CD4-positive, CD25-positive, alpha-beta regulatory T cell (primary cell): ENCODE results near the gene RBM34. TPM values are rescaled to one million over a fixed set of nuclear protein-coding genes. Genes with fewer than 3 reads are reported as not detected.
A peak's percentile ranks its signal among the peaks of the same experiment; 100 is the strongest.

Experiments
- ATAC-seq, 2 donors: fragments of 150-1000 bp; cut with Tn5 transposase; one replicate each; pipeline ENCODE4 v1.10.0; 2021; ENCODE audit warnings: low read depth in 2 of 2, moderate number of reproducible peaks in 2 of 2, moderate library complexity in 1 of 2
- DNase-seq, 3 donors: peaks; one replicate each; pipeline versions ENCODE4 v3.0.0 to v3.0.0-alpha.2; 2012 to 2022; ENCODE audit warnings: mixed read lengths in 1 of 3
- H3K27ac ChIP-seq: one replicate; pipeline ENCODE4 v1.7.0; 2013; ENCODE audit warnings: mild to moderate bottlenecking, low read length; ENCODE audit not compliant: insufficient read depth, poor library complexity, severe bottlenecking
- H3K27me3 ChIP-seq: one replicate; pipeline ENCODE4 v1.7.0; 2013; ENCODE audit warnings: low read length; ENCODE audit not compliant: control insufficient read depth, insufficient read depth
- H3K36me3 ChIP-seq: one replicate; pipeline ENCODE4 v1.7.0; 2013; ENCODE audit warnings: mild to moderate bottlenecking, low read length, moderate library complexity; ENCODE audit not compliant: control insufficient read depth, insufficient read depth
- H3K4me1 ChIP-seq: 2 replicates; pipeline ENCODE4 v1.7.0; 2013; ENCODE audit warnings: mild to moderate bottlenecking, low read length; ENCODE audit not compliant: insufficient read depth, control insufficient read depth, poor library complexity, severe bottlenecking
- H3K4me3 ChIP-seq: one replicate; pipeline ENCODE4 v1.7.0; 2013; ENCODE audit warnings: low read depth, mild to moderate bottlenecking, low read length, moderate library complexity
- H3K9me3 ChIP-seq, 2 experiments: 1 replicate in 1 of 2; 2 replicates in 1 of 2; pipeline ENCODE4 v1.7.0; 2013; ENCODE audit warnings: low read length in 2 of 2, mild to moderate bottlenecking in 1 of 2, moderate library complexity in 1 of 2; ENCODE audit not compliant: control insufficient read depth in 2 of 2
- H3K27ac Mint-ChIP-seq, 3 donors: one replicate each; pipeline ENCODE4 v1.8.0; 2020 to 2022; ENCODE audit warnings: mild to moderate bottlenecking in 3 of 3, mixed read lengths in 3 of 3, moderate library complexity in 2 of 3
- H3K27me3 Mint-ChIP-seq: one replicate; pipeline ENCODE4 v1.8.0; 2022; ENCODE audit warnings: mild to moderate bottlenecking, mixed read lengths
- H3K36me3 Mint-ChIP-seq: one replicate; pipeline ENCODE4 v1.8.0; 2020; ENCODE audit warnings: mixed read lengths
- H3K4me1 Mint-ChIP-seq, 4 donors: one replicate each; pipeline ENCODE4 v1.8.0; 2020 to 2022; ENCODE audit warnings: mixed read lengths in 4 of 4, mild to moderate bottlenecking in 1 of 4
- H3K4me3 Mint-ChIP-seq, 4 donors: one replicate each; pipeline ENCODE4 v1.8.0; 2020 to 2022; ENCODE audit warnings: mild to moderate bottlenecking in 4 of 4, mixed read lengths in 4 of 4, moderate library complexity in 3 of 4
- H3K9me3 Mint-ChIP-seq, 7 donors: one replicate each; pipeline ENCODE4 v1.8.0; 2020 to 2022; ENCODE audit warnings: mixed read lengths in 7 of 7, mild to moderate bottlenecking in 3 of 7, moderate library complexity in 2 of 7
- polyA plus RNA-seq, 4 donors: library from polyadenylated mRNA; unstranded; fragments of 300-500 nt; fragmentation: Illumina TruSeq; gene quantifications; one replicate each; pipeline ENCODE4 v1.2.3, GENCODE V29; 2021
- total RNA-seq: library from RNA; stranded (reverse); gene quantifications from one replicate; pipeline ENCODE4 v1.2.3, GENCODE V29; 2022

The RBM34 gene
- total and polyA plus RNA-seq, 5 donors from 2014 or later: 68.9 to 175 (median 70.6) TPM

DNA sequence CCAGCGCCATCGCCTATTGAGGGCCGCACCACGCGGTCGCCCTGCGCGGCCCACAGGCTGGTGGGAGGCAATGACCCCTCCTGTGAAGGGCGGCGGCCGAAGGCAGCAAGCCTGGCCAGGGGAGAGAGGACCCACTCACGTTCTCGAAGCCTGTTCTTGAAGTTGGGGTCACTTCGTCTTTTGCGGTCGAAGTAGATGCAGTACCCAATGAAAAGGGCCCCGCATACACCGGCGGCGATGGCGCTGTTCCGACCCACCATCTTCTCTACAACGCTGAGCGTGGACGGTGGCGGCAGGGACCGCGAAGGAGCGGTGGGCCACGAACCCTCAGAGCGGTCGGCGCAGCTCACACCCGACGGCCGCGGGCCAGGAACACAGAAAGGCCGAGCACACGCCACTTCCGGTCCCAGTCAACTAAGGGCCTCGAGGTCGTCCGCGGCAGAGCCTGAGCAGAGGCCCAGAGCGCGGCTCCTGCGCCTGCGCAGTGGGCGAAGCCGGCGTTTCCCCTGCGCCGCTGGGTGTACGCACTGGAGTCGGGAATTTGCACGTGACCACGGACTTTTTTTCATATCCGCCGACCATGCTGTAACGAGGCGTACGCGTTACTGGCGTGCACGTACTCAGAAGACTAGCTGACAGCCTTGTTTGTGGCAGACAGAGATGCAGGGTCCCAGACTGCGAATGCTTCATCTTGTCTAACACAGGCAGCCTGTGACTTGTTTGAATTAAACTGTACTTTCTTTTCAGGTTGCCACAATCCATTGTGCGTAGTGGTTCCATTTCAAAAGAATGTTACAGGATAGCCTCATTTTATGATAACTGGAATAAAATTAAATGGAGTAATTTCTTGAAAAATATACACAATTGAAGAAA lies 32.4 kb downstream of the RBM34 start, which contains the start of gene TOMM20:
TOMM20 (minus strand) TSS at position 382 of the 873 bp plus-strand sequence; CDS start at position 260, 122 bp downstream.
- no peaks in the 10 kb centered on the region for H3K27me3 ChIP-seq
- peak; percentile 92 to 98 (median 96) for DNase-seq
- Mint-ChIP-seq H3K4me3 (peak within 1 kb of the TSS; percentile 91 to 99 (median 98)), H3K27ac (peak within 1 kb of the TSS; percentile 98 to 99 (median 99)), H3K4me1 (peaks cover 18 to 48% (median 33%) of the 10 kb centered on the region in 4 donors), H3K9me3 (no peaks in the 10 kb centered on the region), H3K27me3 (peaks cover 5% of the 10 kb centered on the region), H3K36me3 (peaks cover 16% of the 10 kb centered on the region)
- peaks cover 32% of the 10 kb centered on the region for H3K4me1 ChIP-seq
- no peaks in the 10 kb centered on the region for H3K9me3 ChIP-seq
- H3K27ac ChIP-seq: peak within 1 kb of the TSS; percentile 93
- ATAC-seq: peak; percentile 94 to 95
- H3K36me3 ChIP-seq: peaks cover 19% of the 10 kb centered on the region
- H3K4me3 ChIP-seq: peak within 1 kb of the TSS; percentile 92

DNA sequence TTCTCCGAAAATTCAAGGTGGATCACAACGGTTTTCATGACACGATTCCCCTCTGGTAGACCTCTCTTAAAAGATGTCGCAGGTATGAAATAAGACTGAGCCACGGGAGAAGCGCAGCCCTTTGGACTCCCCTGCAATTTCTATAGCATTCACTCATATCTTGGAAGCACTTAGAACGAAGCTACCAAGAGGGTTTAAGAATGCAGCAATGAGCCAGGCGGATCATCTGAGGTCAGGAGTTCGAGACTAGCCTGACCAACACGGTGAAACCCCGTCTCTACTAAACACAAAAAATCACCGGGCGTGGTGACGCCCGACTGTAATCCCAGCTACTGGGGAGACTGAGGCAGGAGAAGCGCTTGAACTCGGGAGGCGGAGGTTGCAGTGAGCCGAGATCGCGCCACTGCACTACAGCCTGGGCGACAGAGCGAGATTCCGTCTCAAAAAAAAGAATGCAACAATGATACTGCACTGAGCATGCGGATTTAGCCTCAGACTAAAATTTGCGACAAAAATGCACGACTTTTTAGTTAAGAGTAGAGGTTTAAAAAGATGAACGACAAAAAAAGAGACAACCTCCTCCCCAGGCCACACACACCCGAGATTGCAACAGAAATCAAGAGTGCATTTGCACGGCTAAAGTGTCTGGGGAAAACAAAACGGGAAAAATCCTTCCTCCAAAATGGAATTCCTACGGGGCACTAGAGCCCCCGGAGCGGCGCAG lies 33.2 kb downstream of the RBM34 start:
- Histone ChIP-seq H3K9me3 (no peaks in the 10 kb centered on the region), H3K27ac (peak overlapping the region; percentile 93), H3K4me3 (peak overlapping the region; percentile 92), H3K36me3 (peaks cover 16% of the 10 kb centered on the region), H3K4me1 (peaks cover 40% of the 10 kb centered on the region), H3K27me3 (no peaks in the 10 kb centered on the region)
- no peaks in the 10 kb centered on the region for H3K9me3 Mint-ChIP-seq
- H3K27ac Mint-ChIP-seq: peak overlapping the region; percentile 98 to 99 (median 99)
- peaks cover 5% of the 10 kb centered on the region for H3K27me3 Mint-ChIP-seq
- DNase-seq: peak in 1 of 3 donors; percentile 25
- peak overlapping the region; percentile 91 to 99 (median 98) for H3K4me3 Mint-ChIP-seq
- no peak for ATAC-seq
- H3K36me3 Mint-ChIP-seq: peaks cover 15% of the 10 kb centered on the region
- H3K4me1 Mint-ChIP-seq: peaks cover 22 to 56% (median 40%) of the 10 kb centered on the region in 4 donors

DNA sequence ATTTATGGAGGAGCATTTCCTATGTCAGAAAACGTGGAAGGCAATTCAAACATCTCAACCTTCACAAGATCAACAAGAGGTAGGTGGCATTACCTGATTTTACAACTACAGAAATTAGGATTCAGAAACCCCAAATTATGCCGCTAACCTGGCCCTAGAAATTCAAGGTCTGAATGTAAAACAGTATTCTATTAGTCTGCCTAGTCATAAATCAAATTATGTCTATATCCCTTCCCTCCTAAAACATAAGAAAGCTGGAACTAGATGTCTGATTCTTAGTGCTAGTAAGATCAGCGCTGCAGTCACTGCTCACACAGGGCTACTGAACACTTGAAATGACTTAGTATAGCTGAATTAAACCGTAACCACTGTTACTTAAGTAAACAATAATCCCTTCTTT lies 33.8 kb downstream of the RBM34 start:
- peak overlapping the region; percentile 93 for H3K27ac ChIP-seq
- H3K4me1 Mint-ChIP-seq: peaks cover 22 to 63% (median 45%) of the 10 kb centered on the region in 4 donors

DNA sequence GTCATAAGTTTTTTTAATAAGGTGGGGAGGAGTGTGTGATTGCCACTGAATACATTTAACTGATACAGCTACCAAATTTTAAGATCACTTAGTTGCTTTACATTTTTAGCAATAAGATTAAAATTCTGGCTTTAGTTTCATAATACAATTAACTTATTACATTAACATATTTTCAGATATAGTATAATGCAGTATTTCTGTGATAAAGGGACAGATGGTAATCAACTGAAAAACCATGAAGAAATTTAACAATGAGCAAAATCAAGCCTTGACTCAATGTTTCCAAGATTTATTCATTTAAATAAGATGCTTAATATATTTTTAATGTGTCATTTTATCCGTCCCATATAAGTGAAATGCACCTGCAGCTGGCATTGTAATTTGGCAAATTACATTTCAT lies 36.4 kb downstream of the RBM34 start:
- H3K4me1 Mint-ChIP-seq: peaks cover 29 to 74% (median 50%) of the 10 kb centered on the region in 4 donors
- Histone ChIP-seq H3K36me3 (peaks cover 25% of the 10 kb centered on the region), H3K9me3 (no peaks in the 10 kb centered on the region), H3K27me3 (no peaks in the 10 kb centered on the region), H3K27ac (peak overlapping the region; percentile 29), H3K4me3 (peak overlapping the region; percentile 29), H3K4me1 (peaks cover 48% of the 10 kb centered on the region)
- peaks cover 5% of the 10 kb centered on the region for H3K27me3 Mint-ChIP-seq
- H3K4me3 Mint-ChIP-seq: peak overlapping the region; percentile 49 to 87 (median 68)
- no peaks in the 10 kb centered on the region for H3K9me3 Mint-ChIP-seq
- ATAC-seq (no peak), DNase-seq (no peak)
- peaks cover 21% of the 10 kb centered on the region for H3K36me3 Mint-ChIP-seq
- H3K27ac Mint-ChIP-seq: peak overlapping the region in 1 of 3 donors; percentile 45

More for the DNA sequence above, 33.8 kb downstream of the RBM34 start:
- Histone ChIP-seq H3K4me3 (peak overlapping the region; percentile 92), H3K9me3 (no peaks in the 10 kb centered on the region), H3K36me3 (peaks cover 11% of the 10 kb centered on the region), H3K27me3 (no peaks in the 10 kb centered on the region), H3K4me1 (peaks cover 47% of the 10 kb centered on the region)
- H3K9me3 Mint-ChIP-seq: no peaks in the 10 kb centered on the region
- H3K36me3 Mint-ChIP-seq: peaks cover 14% of the 10 kb centered on the region
- DNase-seq (no peak), ATAC-seq (no peak)
- peaks cover 5% of the 10 kb centered on the region for H3K27me3 Mint-ChIP-seq
- H3K27ac Mint-ChIP-seq: peak overlapping the region; percentile 98 to 99 (median 99)
- peak overlapping the region; percentile 91 to 99 (median 98) for H3K4me3 Mint-ChIP-seq

DNA sequence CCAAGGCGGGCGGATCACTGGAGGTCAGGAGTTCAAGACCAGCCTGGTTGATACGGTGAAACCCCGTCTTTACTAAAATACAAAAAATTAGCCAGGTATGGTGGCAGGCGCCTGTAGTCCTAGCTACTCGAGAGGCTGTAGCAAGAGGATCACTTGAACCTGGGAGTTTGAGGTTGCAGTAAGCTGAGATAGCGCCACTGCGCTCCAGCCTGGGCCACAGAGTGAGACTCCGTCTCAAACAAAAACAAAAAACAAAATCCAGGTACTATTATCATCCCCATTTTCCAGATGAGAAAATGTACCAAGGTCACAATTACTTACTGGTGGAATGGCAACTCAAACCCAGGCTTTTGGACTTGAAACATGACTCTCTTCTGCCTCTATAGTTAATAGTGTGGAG lies 36.9 kb downstream of the RBM34 start:
- peaks cover 29 to 78% (median 52%) of the 10 kb centered on the region in 4 donors for H3K4me1 Mint-ChIP-seq

DNA sequence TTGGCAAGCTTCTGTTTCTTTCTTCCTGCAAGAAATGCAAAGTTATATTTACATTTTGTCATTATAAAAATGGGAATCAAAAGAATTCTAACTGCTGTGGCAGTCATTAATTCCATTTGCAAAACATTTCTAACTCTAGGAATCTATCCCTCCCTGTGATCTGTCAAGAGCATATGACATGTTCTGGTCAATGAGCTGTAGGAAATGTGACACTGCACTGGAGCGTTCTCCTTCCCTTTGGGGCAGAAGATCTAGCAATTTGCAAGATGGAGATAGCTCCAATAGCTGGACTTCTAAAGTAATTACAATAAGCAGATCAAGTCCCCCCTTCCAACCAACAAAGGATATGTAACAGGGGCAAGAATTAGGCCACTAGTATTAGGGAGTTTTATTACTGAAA lies 38.7 kb downstream of the RBM34 start:
- Histone ChIP-seq H3K4me3 (peak overlapping the region; percentile 47), H3K36me3 (peaks cover 48% of the 10 kb centered on the region), H3K27me3 (no peaks in the 10 kb centered on the region), H3K27ac (no peak overlapping the region), H3K9me3 (no peaks in the 10 kb centered on the region), H3K4me1 (peaks cover 48% of the 10 kb centered on the region)
- Mint-ChIP-seq H3K27ac (peak overlapping the region in 2 of 3 donors; percentile 45 to 91), H3K27me3 (no peaks in the 10 kb centered on the region), H3K4me1 (peaks cover 25 to 67% (median 42%) of the 10 kb centered on the region in 4 donors), H3K36me3 (peaks cover 39% of the 10 kb centered on the region), H3K9me3 (no peaks in the 10 kb centered on the region), H3K4me3 (peak overlapping the region in 3 of 4 donors; percentile 2 to 9 (median 8))
- DNase-seq (no peak), ATAC-seq (no peak)

More for the DNA sequence above, 36.9 kb downstream of the RBM34 start:
- peaks cover 5% of the 10 kb centered on the region for H3K27me3 Mint-ChIP-seq
- no peaks in the 10 kb centered on the region for H3K9me3 Mint-ChIP-seq
- H3K27ac ChIP-seq: peak overlapping the region; percentile 29
- H3K27ac Mint-ChIP-seq: peak overlapping the region in 1 of 3 donors; percentile 45
- no peak for DNase-seq
- no peaks in the 10 kb centered on the region for H3K9me3 ChIP-seq
- H3K36me3 Mint-ChIP-seq: peaks cover 26% of the 10 kb centered on the region
- peak overlapping the region; percentile 47 for H3K4me3 ChIP-seq
- H3K36me3 ChIP-seq: peaks cover 31% of the 10 kb centered on the region
- no peaks in the 10 kb centered on the region for H3K27me3 ChIP-seq
- H3K4me1 ChIP-seq: peaks cover 48% of the 10 kb centered on the region
- no peak for ATAC-seq
- H3K4me3 Mint-ChIP-seq: peak overlapping the region; percentile 67 to 87 (median 72)

DNA sequence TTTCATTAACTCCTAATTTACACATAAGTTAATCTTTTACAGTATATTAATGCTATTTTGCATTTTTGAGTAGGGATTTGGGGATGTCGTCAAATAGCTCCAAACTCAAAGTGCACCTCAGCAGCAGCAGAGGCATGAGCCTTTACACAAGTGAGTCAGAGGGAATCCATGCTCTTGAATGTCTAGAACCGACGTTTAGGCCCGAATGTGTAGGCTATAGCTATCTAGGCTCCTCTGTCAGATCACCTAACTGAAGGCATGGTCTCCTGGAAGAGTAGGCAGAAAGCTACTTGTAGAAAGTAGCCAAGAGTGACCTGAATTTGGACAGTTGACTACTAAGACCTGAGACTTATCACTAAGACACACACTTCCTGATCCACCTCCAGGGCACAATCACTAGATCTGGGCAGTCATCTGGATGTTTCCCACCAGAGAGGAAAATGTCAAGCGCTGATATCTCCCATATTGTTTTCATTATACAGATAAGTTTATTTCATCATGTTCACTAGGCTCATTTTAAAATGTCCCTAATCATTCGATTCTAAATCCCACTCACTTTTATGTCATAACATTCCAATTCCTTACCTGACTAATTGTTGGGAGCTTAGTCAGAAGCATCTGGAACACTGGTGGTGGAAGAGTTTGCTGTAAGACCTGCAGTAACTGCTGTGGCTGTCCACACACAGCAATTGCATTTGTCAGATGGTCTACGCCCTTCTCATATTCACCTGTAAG lies 47.7 kb downstream of the RBM34 start:
- Histone ChIP-seq H3K36me3 (peaks cover 81% of the 10 kb centered on the region), H3K27me3 (no peaks in the 10 kb centered on the region), H3K4me1 (no peaks in the 10 kb centered on the region), H3K4me3 (no peak overlapping the region), H3K27ac (no peak overlapping the region), H3K9me3 (no peaks in the 10 kb centered on the region)
- Mint-ChIP-seq H3K27ac (no peak overlapping the region), H3K27me3 (no peaks in the 10 kb centered on the region), H3K4me1 (peaks cover 0 to 16% (median 6%) of the 10 kb centered on the region in 4 donors), H3K4me3 (no peak overlapping the region), H3K36me3 (peaks cover 51% of the 10 kb centered on the region), H3K9me3 (no peaks in the 10 kb centered on the region)
- no peak for ATAC-seq
- no peak for DNase-seq
